Measurements from ENCODE around the gene ADD2.
"Not testable (repeated sequence)": the region's sequence is repeated elsewhere in the genome, so short reads cannot be mapped to it uniquely, and the experiment has no call there.

DNA sequence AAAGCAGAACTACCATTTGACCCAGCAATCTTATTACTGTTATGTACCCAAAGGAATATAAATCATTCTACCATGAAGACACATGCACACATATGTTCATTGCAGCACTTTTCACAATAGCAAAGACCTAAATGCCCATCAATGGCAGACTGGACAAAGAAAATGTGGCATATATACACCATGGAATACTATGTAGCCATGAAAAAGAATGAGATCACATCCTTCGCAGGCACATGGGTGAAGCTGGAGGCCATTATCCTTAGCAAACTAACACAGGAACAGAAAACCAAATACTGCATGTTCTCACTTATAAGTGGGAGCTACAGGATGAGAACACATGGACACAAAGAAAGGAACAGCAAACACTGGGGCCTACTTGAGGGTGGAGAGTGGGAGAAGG is 28.5 kb downstream of the ADD2 start:
- TF ChIP-seq, protein P1, sequence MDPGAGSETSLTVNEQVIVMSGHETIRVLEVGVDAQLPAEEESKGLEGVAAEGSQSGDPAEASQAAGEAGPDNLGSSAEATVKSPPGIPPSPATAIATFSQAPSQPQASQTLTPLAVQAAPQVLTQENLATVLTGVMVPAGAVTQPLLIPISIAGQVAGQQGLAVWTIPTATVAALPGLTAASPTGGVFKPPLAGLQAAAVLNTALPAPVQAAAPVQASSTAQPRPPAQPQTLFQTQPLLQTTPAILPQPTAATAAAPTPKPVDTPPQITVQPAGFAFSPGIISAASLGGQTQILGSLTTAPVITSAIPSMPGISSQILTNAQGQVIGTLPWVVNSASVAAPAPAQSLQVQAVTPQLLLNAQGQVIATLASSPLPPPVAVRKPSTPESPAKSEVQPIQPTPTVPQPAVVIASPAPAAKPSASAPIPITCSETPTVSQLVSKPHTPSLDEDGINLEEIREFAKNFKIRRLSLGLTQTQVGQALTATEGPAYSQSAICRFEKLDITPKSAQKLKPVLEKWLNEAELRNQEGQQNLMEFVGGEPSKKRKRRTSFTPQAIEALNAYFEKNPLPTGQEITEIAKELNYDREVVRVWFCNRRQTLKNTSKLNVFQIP (CRISPR knock-in tag; IDR thresholded peaks at IDR 0.05; ENCODE audit: borderline replicate concordance, low read depth) = not testable (repeated sequence)
- not testable (repeated sequence) for TF ChIP-seq ZFP3, ZFP30, RARB, OSR1 (CRISPR knock-in tag; IDR thresholded peaks at IDR 0.05)
- TF ChIP-seq, protein P2, sequence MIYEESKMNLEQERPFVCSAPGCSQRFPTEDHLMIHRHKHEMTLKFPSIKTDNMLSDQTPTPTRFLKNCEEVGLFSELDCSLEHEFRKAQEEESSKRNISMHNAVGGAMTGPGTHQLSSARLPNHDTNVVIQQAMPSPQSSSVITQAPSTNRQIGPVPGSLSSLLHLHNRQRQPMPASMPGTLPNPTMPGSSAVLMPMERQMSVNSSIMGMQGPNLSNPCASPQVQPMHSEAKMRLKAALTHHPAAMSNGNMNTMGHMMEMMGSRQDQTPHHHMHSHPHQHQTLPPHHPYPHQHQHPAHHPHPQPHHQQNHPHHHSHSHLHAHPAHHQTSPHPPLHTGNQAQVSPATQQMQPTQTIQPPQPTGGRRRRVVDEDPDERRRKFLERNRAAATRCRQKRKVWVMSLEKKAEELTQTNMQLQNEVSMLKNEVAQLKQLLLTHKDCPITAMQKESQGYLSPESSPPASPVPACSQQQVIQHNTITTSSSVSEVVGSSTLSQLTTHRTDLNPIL (CRISPR knock-in tag; IDR thresholded peaks at IDR 0.05; ENCODE audit: low read depth) = not testable (repeated sequence)
- TF ChIP-seq, protein P3, sequence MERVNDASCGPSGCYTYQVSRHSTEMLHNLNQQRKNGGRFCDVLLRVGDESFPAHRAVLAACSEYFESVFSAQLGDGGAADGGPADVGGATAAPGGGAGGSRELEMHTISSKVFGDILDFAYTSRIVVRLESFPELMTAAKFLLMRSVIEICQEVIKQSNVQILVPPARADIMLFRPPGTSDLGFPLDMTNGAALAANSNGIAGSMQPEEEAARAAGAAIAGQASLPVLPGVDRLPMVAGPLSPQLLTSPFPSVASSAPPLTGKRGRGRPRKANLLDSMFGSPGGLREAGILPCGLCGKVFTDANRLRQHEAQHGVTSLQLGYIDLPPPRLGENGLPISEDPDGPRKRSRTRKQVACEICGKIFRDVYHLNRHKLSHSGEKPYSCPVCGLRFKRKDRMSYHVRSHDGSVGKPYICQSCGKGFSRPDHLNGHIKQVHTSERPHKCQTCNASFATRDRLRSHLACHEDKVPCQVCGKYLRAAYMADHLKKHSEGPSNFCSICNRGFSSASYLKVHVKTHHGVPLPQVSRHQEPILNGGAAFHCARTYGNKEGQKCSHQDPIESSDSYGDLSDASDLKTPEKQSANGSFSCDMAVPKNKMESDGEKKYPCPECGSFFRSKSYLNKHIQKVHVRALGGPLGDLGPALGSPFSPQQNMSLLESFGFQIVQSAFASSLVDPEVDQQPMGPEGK (CRISPR knock-in tag; IDR thresholded peaks at IDR 0.05; ENCODE audit: borderline replicate concordance) = not testable (repeated sequence)

Data from SK-N-SH treated with all-trans-retinoic acid at 6 μM for 48 hours (cell line).